SKM-1 treated with dmso at 0.1 percent for 144 hours (cell line): ENCODE data around the gene TRIM14.
"Not testable (repeated sequence)": the region's sequence is repeated elsewhere in the genome, so short reads cannot be mapped to it uniquely, and the experiment has no call there.

Experiments used
- DNase-seq: peaks from one replicate; lab custom pipeline; 2025; ENCODE audit not compliant: unreplicated experiment; lab: John Stamatoyannopoulos, UW

Gene TRIM14

GRCh38 chr9:98142182-98142907 lies 23.3 kb upstream of the TRIM14 start:
- DNase-seq: no peak

DNA sequence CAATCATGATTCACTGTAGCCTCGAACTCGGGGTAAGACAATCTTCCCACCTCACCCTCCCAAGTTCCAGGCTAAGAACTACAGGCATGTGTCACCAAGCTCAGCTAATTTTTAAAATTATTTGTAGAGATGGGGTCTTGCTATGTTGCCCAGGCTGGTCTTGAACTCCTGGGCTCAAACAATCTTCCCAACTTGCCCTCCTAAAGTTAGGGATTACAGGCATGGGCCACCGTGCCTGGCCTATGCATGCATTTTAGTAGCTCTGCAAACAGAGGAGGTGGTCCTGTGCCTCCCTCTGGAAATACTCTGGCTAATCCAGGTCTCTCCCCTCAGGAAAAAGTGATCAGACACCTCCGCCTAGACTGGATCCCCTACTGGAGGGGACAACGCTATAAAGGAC lies 21.5 kb upstream of the TRIM14 start:
- DNase-seq: no peak

GRCh38 chr9:98136489-98136888 lies 17.5 kb upstream of the TRIM14 start:
- DNase-seq: no peak

DNA sequence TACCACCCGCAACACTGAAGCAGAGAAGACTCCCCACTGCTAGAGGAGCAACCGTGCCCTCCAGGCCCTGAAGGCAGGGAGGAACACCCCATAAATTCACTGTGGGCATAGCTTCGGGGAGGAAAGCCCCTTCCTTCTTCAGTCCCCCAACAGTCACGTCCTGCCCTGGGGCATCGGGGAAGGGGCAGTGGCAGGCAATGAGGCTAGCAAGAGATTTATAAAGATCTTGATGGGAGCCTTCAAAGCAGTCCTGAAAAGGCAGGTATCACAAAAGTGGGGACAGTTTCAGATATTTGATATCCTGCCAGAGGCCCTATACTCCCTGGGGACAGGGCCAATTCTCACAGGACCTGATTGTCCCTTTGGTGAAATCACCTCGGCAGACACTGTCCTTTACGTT lies 16.9 kb upstream of the TRIM14 start:
- no peak for DNase-seq

DNA sequence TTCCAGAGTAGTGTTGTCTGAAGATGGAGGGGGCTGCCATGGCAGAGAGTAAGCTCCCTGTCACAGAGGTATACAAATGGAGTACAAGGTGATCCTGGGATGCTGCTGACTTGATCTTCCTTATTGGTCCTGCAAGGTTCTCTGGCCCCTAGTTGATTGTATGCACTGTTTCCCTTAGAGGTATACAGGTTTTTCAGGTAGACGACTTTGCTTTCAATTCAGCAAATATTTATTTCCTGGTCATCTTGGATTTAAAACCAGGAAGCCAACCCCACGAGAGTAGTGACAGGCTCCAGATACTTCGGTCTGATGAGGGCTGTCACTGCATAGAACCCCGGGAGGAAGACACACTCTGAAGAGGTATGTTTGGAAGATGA lies 16.5 kb upstream of the TRIM14 start:
- DNase-seq: no peak

DNA sequence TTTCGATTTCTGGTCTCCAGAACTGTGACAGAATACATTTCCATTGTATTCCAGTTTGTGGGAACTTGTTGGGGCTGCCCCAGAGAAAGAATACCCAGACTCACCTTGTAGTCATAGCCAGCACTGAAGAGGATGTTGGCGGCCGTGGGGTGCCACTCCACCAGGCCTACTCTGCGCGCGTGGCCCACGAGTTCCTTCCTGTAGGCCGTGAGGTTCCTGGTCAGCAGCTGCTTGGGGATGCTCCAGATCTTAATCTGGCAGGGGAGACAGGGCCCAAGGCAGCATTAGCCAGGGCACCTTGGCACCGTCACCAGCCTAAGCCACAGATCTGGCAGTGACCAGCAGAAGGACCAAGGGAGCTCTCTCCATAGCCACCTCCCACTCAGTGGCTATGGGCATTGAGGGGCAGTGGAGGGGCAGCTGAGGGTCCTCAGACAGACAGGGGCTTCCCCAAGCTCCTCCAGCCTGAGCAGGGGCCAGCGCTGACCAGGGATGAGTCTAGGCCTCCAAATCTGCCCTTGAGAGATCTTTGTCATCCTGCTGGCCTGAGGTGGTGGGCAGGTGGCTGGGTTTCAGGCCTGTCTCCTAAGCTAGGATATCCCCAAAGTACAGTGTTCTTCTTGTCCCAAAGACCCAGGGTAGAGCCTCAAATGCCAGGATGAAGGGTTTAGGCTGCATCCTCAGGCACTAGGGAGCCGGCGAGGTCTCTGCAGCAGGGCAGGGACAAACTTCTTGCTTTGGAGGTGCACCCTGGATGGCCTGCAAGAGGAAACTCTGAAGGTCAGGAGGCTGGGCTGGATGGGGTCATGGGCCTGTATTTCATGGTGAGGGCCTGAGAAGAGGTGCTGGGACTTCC lies 15.9 kb upstream of the TRIM14 start:
- DNase-seq: no peak

GRCh38 chr9:98132806-98133631 lies 14.0 kb upstream of the TRIM14 start:
- DNase-seq: no peak

DNA sequence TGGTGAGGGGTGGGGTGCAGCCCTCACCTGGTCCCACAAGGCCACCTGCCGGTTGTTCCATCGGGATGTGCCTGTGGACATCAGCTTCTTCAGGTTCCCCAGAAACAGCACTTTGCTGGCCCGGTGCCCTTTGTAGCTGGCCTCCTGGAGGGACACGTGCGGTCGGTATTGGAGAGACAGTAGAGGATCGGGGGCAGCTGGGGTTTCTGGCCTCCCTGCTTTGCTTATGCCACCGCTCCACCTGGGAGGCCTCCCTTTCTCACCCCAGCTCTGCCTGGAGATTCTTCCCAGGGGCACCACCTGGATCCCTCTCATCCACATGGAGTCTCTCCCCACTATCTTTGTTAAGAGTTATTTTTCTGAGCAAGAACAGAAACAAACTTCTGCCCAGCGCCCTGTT lies 13.1 kb upstream of the TRIM14 start:
- DNase-seq: no peak

GRCh38 chr9:98130576-98131228 lies 11.7 kb upstream of the TRIM14 start:
- DNase-seq: no peak

GRCh38 chr9:98130060-98130459 lies 11.0 kb upstream of the TRIM14 start:
- not testable (repeated sequence) for DNase-seq

GRCh38 chr9:98129451-98129881 lies 10.4 kb upstream of the TRIM14 start:
- DNase-seq: peak; percentile 85

GRCh38 chr9:98128316-98128715 lies 9.3 kb upstream of the TRIM14 start:
- DNase-seq: no peak

DNA sequence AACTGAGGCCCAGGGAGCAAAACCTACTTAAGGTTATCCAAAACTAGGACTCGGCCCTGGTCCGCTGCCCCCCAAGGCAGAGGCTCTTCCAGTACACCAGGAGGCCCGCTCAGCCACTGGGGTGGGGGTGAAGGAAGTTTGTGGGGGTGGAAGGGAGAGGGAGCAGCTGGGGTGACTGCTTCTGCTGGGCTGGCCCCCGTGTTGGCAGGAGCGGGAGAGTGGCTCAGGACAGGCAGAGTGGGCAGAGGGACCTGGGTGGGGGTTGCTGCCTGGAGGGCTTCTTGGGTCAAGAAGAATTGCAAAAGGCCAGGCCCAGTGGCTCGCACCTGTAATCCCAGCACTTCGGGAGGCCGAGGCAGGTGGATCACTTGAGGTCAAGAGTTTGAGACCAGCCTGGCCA lies 8.2 kb upstream of the TRIM14 start:
- no peak for DNase-seq

DNA sequence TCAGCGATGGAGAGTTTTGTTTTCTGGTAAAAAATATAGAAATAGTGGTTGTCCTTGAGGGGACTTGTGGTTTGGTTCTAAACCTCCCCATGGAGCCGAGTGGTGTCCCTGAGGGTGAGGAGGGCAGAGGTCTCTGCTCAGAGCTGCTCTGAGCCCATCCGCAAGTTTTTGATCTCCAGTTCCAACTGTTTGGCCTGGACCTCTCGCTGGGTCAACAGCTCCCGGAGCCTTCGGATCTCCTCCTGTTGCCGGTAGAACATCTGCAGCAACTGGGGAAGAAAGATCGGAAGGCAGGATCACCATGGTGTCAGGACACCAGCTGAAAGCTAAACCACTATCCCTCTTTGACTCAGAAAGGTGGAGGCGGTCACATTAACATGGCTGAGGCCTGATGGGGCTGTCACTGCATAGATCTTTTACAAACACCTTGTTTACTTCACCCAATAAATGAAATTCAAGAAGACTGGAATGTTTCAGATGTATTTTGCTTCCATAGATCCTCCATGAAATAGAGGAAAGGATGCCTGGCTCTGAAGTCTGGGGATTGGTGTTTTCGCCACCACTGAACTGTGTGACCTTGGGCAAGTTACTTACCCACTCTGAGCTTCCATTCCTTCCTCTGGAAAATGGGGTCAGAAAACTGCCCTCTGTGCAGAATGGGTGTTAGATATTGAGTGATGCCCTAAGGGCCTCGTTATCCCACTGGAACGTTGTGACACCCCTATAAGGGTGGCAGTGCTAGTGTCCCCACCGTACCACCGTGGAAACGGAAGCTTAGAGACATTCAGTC lies 5.8 kb upstream of the TRIM14 start:
- DNase-seq: no peak

GRCh38 chr9:98124091-98124490 lies 5.1 kb upstream of the TRIM14 start:
- not testable (repeated sequence) for DNase-seq

GRCh38 chr9:98121058-98121457 lies 2.0 kb upstream of the TRIM14 start:
- DNase-seq: no peak

GRCh38 chr9:98120476-98120875 lies 1.5 kb upstream of the TRIM14 start:
- DNase-seq: no peak

- DNase-seq: peak; percentile 27
These were observed 910 bp downstream of the TRIM14 start for GRCh38 chr9:98117984-98118639.

DNA sequence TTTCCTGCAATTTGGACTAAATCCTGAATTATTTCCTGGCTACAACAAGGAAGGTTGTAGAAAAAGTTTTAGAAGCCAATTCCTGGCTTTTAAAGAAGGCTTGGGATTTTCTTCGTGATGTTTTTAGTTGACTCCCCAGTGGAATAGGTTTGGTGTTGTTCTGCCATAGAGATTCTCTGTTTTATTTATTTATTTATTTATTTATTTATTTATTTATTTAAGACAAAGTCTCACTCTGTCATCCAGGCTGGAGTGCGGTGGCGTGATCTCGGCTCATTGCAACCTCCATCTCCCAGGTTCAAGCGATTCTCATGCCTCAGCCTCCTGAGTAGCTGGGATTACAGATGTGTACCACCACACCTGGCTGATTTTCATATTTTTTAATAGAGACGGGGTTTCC lies 1.9 kb downstream of the TRIM14 start:
- DNase-seq: not testable (repeated sequence)

DNA sequence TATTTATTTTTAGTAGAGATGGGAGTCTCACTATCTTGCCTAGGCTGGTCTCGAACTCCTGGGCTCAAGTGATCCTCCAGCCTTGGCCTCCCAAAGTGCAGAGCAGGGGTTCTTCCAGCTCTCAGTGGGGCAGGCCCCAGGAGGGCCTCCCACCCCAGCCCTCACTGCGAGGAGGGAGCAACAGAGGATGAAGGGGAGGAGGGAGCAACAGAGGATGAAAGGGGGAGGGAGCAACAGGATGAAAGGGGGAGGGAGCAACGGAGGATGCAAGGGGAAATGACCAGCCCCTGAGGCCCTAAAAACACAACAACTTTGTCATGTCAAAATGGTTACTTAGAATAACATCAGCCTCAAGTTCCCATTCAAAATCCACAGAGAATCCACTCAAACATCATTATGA lies 10.0 kb downstream of the TRIM14 start:
- no peak for DNase-seq
